DOHH2 (cell line): ENCODE measurements around the gene TARS3.

ENCODE experiments used
- H3F3A ChIP-seq: fragments of 200-600 bp; sonication (generic), shearing (Covaris generic); 2 replicates; pipeline ENCODE4 v1.6.0; 2016; ENCODE audit warnings: antibody characterized with exemption, mild to moderate bottlenecking; ENCODE audit not compliant: control insufficient read depth, insufficient read depth
- H3K27ac ChIP-seq: fragments of 200-600 bp; sonication (generic); 2 replicates; pipeline ENCODE4 v1.5.1; 2014; ENCODE audit warnings: low read depth, mild to moderate bottlenecking, low read length, moderate library complexity
- H3K27me3 ChIP-seq: fragments of 200-600 bp; sonication (generic); 2 replicates; pipeline ENCODE4 v1.6.1; 2014; ENCODE audit warnings: mild to moderate bottlenecking, low read length, mixed read lengths; ENCODE audit not compliant: control insufficient read depth
- H3K36me3 ChIP-seq: fragments of 200-600 bp; sonication (generic); 2 replicates; pipeline ENCODE4 v1.6.1; 2014; ENCODE audit warnings: mild to moderate bottlenecking, low read length, moderate library complexity, mixed read lengths; ENCODE audit not compliant: control insufficient read depth
- H3K4me1 ChIP-seq: fragments of 200-600 bp; sonication (generic); 2 replicates; pipeline ENCODE4 v1.6.1; 2014; ENCODE audit warnings: mild to moderate bottlenecking, low read length, mixed read lengths; ENCODE audit not compliant: control insufficient read depth
- H3K4me2 ChIP-seq: fragments of 200-600 bp; sonication (generic); 2 replicates; pipeline ENCODE4 v1.6.0; 2014; ENCODE audit warnings: mild to moderate bottlenecking, low read length, moderate library complexity
- H3K4me3 ChIP-seq: fragments of 200-600 bp; sonication (generic); 2 replicates; pipeline ENCODE4 v1.5.1; 2014; ENCODE audit warnings: mild to moderate bottlenecking, low read length, mixed read lengths
- H3K79me2 ChIP-seq: fragments of 200-600 bp; sonication (generic); 2 replicates; pipeline ENCODE4 v1.6.1; 2014; ENCODE audit warnings: mild to moderate bottlenecking, low read length, mixed read lengths; ENCODE audit not compliant: control insufficient read depth
- H3K9me2 ChIP-seq: fragments of 200-600 bp; sonication (generic); replicated peaks from 2 replicates; pipeline ENCODE4 v1.6.1; 2014; ENCODE audit warnings: mild to moderate bottlenecking, low read length, mixed read lengths; ENCODE audit not compliant: control insufficient read depth
- H3K9me3 ChIP-seq: fragments of 200-600 bp; sonication (generic); 2 replicates; pipeline ENCODE4 v1.6.1; 2014; ENCODE audit warnings: antibody characterized with exemption, low read length, mixed read lengths; ENCODE audit not compliant: control insufficient read depth, insufficient read depth
- H4K20me1 ChIP-seq: fragments of 200-600 bp; sonication (generic); 2 replicates; pipeline ENCODE4 v1.6.0; 2014; ENCODE audit warnings: low read depth, mild to moderate bottlenecking, antibody characterized with exemption, low read length, moderate library complexity; ENCODE audit not compliant: control insufficient read depth, insufficient read depth
- CTCF ChIP-seq: fragments of 200-600 bp; sonication (generic); IDR thresholded peaks from one replicate; pipeline ENCODE4 v1.5.1; 2014; ENCODE audit warnings: antibody characterized with exemption, mild to moderate bottlenecking, low read depth, low read length; ENCODE audit not compliant: poor library complexity, severe bottlenecking
- EZH2phosphoT487 ChIP-seq: fragments of 200-600 bp; sonication (generic); IDR thresholded peaks from 2 replicates; pipeline ENCODE4 v1.6.1; 2017; ENCODE audit warnings: borderline replicate concordance, mild to moderate bottlenecking, antibody characterized with exemption, low read length, moderate library complexity, mixed read lengths

Gene TARS3

GRCh38 chr15:101707983-101708382 lies 16.3 kb downstream of the TARS3 start:
- TF ChIP-seq EZH2phosphoT487, result no peak
- no peak for TF ChIP-seq CTCF
- H3K9me3 ChIP-seq, result no peaks in the 10 kb centered on the region
- no peak overlapping the region for H3K4me3 ChIP-seq
- H3K4me1 ChIP-seq, result peaks cover under 1% of the 10 kb centered on the region; the same call in 1 of the 2 replicates
- no peak overlapping the region for H3K4me2 ChIP-seq
- no peaks in the 10 kb centered on the region for H3K79me2 ChIP-seq
- no peaks in the 10 kb centered on the region for H3K9me2 ChIP-seq
- no peaks in the 10 kb centered on the region for H4K20me1 ChIP-seq
- H3F3A ChIP-seq, result no peaks in the 10 kb centered on the region
- H3K27ac ChIP-seq, result no peak overlapping the region
- H3K27me3 ChIP-seq, result no peaks in the 10 kb centered on the region
- peaks cover 15% of the 10 kb centered on the region; the same call in 1 of the 2 replicates for H3K36me3 ChIP-seq

GRCh38 chr15:101702077-101702476 lies 22.2 kb downstream of the TARS3 start:
- TF ChIP-seq CTCF, result no peak
- TF ChIP-seq EZH2phosphoT487, result no peak
- Histone ChIP-seq H3K36me3 (peaks cover 30% of the 10 kb centered on the region), H3K27me3 (no peaks in the 10 kb centered on the region), H3K9me2 (no peaks in the 10 kb centered on the region), H3K4me2 (peak overlapping the region; percentile 82), H3K9me3 (no peaks in the 10 kb centered on the region), H3K4me3 (peak overlapping the region; percentile 60), H4K20me1 (no peaks in the 10 kb centered on the region), H3K27ac (peak overlapping the region; percentile 80), H3K4me1 (peaks cover 30% of the 10 kb centered on the region), H3F3A (peaks cover 11% of the 10 kb centered on the region), H3K79me2 (no peaks in the 10 kb centered on the region)

- Histone ChIP-seq H3K36me3 (peaks cover 38% of the 10 kb centered on the region), H3K9me2 (no peaks in the 10 kb centered on the region), H4K20me1 (no peaks in the 10 kb centered on the region), H3K27ac (no peak overlapping the region), H3K4me3 (no peak overlapping the region), H3K4me1 (peaks cover 45% of the 10 kb centered on the region), H3K4me2 (no peak overlapping the region), H3K9me3 (no peaks in the 10 kb centered on the region), H3K79me2 (no peaks in the 10 kb centered on the region), H3K27me3 (no peaks in the 10 kb centered on the region), H3F3A (peaks cover 11% of the 10 kb centered on the region)
- no peak for TF ChIP-seq CTCF
- TF ChIP-seq EZH2phosphoT487, result no peak
Observed at GRCh38 chr15:101698314-101698713, 26.0 kb downstream of the TARS3 start.
